Left ventricle myocardium inferior (tissue), 1 donor: ENCODE measurements around the gene HOXB5. TPM values are rescaled to one million over a fixed set of nuclear protein-coding genes. Genes with fewer than 3 reads are reported as not detected.

Experiments
- DNase-seq: peaks from one replicate; pipeline ENCODE4 v3.0.0-alpha.2; 2020
- H3K27ac ChIP-seq: fragments of 200-600 bp; replicated peaks from 2 replicates; pipeline ENCODE4 v1.8.0; 2021
- H3K27me3 ChIP-seq: fragments of 200-600 bp; 2 replicates; pipeline ENCODE4 v1.8.0; 2021; ENCODE audit warnings: low read depth
- H3K36me3 ChIP-seq: fragments of 200-600 bp; 2 replicates; pipeline ENCODE4 v1.8.0; 2021
- H3K4me1 ChIP-seq: fragments of 200-600 bp; 2 replicates; pipeline ENCODE4 v1.8.0; 2021
- H3K4me3 ChIP-seq: fragments of 200-600 bp; 2 replicates; pipeline ENCODE4 v1.8.0; 2021; ENCODE audit warnings: mild to moderate bottlenecking, moderate library complexity
- H3K9me3 ChIP-seq: fragments of 200-600 bp; replicated peaks from 2 replicates; pipeline ENCODE4 v1.8.0; 2021
- CTCF ChIP-seq: fragments of 200-600 bp; IDR thresholded peaks from 2 replicates; pipeline ENCODE4 v1.8.0; 2021; ENCODE audit warnings: antibody characterized with exemption, mild to moderate bottlenecking, borderline replicate concordance
- intact Hi-C: fragments of 100-400 bp; cut with micrococcal nuclease; formaldehyde crosslinking; loops from one replicate; pipeline ENCODE4 v1.11.0; 2022
- total RNA-seq: library from RNA; stranded (reverse); fragmentation: NEBNext Ultra II Directional; extraction: Animal tissue kit (Norgen Biotek cat#: 25700); gene quantifications from one replicate; pipeline ENCODE4 v1.2.1, GENCODE V29; 2021
- donor health status: DM: no; HTN: yes; CAD: no; lungs with severe emphysema.

Gene HOXB5
- total RNA-seq, 1 donor from 2014 or later = not detected

GRCh38 chr17:48579760-48580554 lies 13.6 kb downstream of the HOXB5 start:
- peaks cover 100% of the 10 kb centered on the region for H3K27me3 ChIP-seq
- intact Hi-C loops = no loop called here

GRCh38 chr17:48579471-48579759 lies 14.2 kb downstream of the HOXB5 start:
- Histone ChIP-seq H3K4me1 (peaks cover 26% of the 10 kb centered on the region), H3K27me3 (peaks cover 100% of the 10 kb centered on the region), H3K4me3 (no peak overlapping the region), H3K9me3 (no peaks in the 10 kb centered on the region), H3K36me3 (no peaks in the 10 kb centered on the region), H3K27ac (peak overlapping the region; percentile 71)
- intact Hi-C loops = no loop called here
- TF ChIP-seq CTCF = no peak
- no peak for DNase-seq

More at GRCh38 chr17:48579760-48580554, 13.6 kb downstream of the HOXB5 start:
- Histone ChIP-seq H3K4me1 (peaks cover 29% of the 10 kb centered on the region), H3K4me3 (peak overlapping the region; percentile 58), H3K9me3 (no peaks in the 10 kb centered on the region), H3K27ac (peak overlapping the region; percentile 71), H3K36me3 (no peaks in the 10 kb centered on the region)
- no peak for TF ChIP-seq CTCF
- DNase-seq = no peak

GRCh38 chr17:48578616-48579470 lies 14.7 kb downstream of the HOXB5 start:
- intact Hi-C loops = no loop called here
- no peak for TF ChIP-seq CTCF
- H3K27ac ChIP-seq = peak overlapping the region; percentile 71
- peaks cover 26% of the 10 kb centered on the region for H3K4me1 ChIP-seq
- H3K4me3 ChIP-seq = peak overlapping the region; percentile 62
- no peaks in the 10 kb centered on the region for H3K9me3 ChIP-seq
- H3K27me3 ChIP-seq = peaks cover 100% of the 10 kb centered on the region
- DNase-seq = no peak
- H3K36me3 ChIP-seq = no peaks in the 10 kb centered on the region

GRCh38 chr17:48577946-48578615 lies 15.5 kb downstream of the HOXB5 start, which contains the start of gene HOXB4:
Gene HOXB4, minus strand, starts transcription at chr17:48578350. Its CDS starts 31 bp downstream, at chr17:48578319.
- no peaks in the 10 kb centered on the region for H3K36me3 ChIP-seq
- intact Hi-C loops = no loop called here
- H3K27ac ChIP-seq = peak within 1 kb of the TSS; percentile 71
- H3K4me1 ChIP-seq = peaks cover 26% of the 10 kb centered on the region
- peak within 1 kb of the TSS; percentile 62 for H3K4me3 ChIP-seq
- H3K27me3 ChIP-seq = peaks cover 100% of the 10 kb centered on the region
- no peaks in the 10 kb centered on the region for H3K9me3 ChIP-seq
- TF ChIP-seq CTCF = no peak
- peak; percentile 68 for DNase-seq

- H3K4me3 ChIP-seq = peak overlapping the region; percentile 62
- H3K27ac ChIP-seq = peak overlapping the region; percentile 71
- TF ChIP-seq CTCF = no peak
- H3K36me3 ChIP-seq = no peaks in the 10 kb centered on the region
- no peak for DNase-seq
- H3K27me3 ChIP-seq = peaks cover 100% of the 10 kb centered on the region
- peaks cover 26% of the 10 kb centered on the region for H3K4me1 ChIP-seq
- H3K9me3 ChIP-seq = no peaks in the 10 kb centered on the region
- intact Hi-C loops = no loop called here
Measured at GRCh38 chr17:48577330-48577945, 16.1 kb downstream of the HOXB5 start.
